ENCODE data around the gene CAPN15.

CAPN15 gene

GRCh38 chr16:534856-535445, 7.4 kb downstream of the CAPN15 start:
- no peak for TF ChIP-seq CTCF (conservative IDR thresholded peaks at IDR 0.05; ENCODE audit: low read depth, low read length)
- H3K4me3 ChIP-seq (ENCODE audit: low read length) = no peak overlapping the region
- no peak for DNase-seq (ENCODE audit: low read depth)

- H3K4me3 ChIP-seq (ENCODE audit: low read length) = no peak overlapping the region
- no peak for DNase-seq (ENCODE audit: low read depth)
- TF ChIP-seq CTCF (conservative IDR thresholded peaks at IDR 0.05; ENCODE audit: low read depth, low read length) = no peak
These were observed 8.2 kb downstream of the CAPN15 start for GRCh38 chr16:535446-536405.

GRCh38 chr16:536746-537145, 9.2 kb downstream of the CAPN15 start:
- DNase-seq (ENCODE audit: low read depth) = no peak
- no peak for TF ChIP-seq CTCF (conservative IDR thresholded peaks at IDR 0.05; ENCODE audit: low read depth, low read length)
- H3K4me3 ChIP-seq (ENCODE audit: low read length) = no peak overlapping the region

- H3K4me3 ChIP-seq (ENCODE audit: low read length) = no peak overlapping the region
- peak; percentile 17 for TF ChIP-seq CTCF (conservative IDR thresholded peaks at IDR 0.05; ENCODE audit: low read depth, low read length)
- no peak for DNase-seq (ENCODE audit: low read depth)
These were observed 10.2 kb downstream of the CAPN15 start for GRCh38 chr16:537415-538335.

- no peak for TF ChIP-seq CTCF (conservative IDR thresholded peaks at IDR 0.05; ENCODE audit: low read depth, low read length)
- no peak overlapping the region for H3K4me3 ChIP-seq (ENCODE audit: low read length)
- DNase-seq (ENCODE audit: low read depth) = no peak
These were observed 12.5 kb downstream of the CAPN15 start for GRCh38 chr16:539901-540530.

- H3K4me3 ChIP-seq (ENCODE audit: low read length) = no peak overlapping the region
- no peak for TF ChIP-seq CTCF (conservative IDR thresholded peaks at IDR 0.05; ENCODE audit: low read depth, low read length)
- no peak for DNase-seq (ENCODE audit: low read depth)
These were observed 13.3 kb downstream of the CAPN15 start for GRCh38 chr16:540645-541340.

All from retinal pigment epithelial cell (primary cell).